ENCODE data around the gene NKX2-4. TPM values are rescaled to one million over a fixed set of nuclear protein-coding genes. Genes with fewer than 3 reads are reported as not detected.

NKX2-4 gene
- total and polyA plus RNA-seq, 9 of the 15 experiments (the other 6 are each of a cell fraction or from before 2014, with no cell fraction given) = not detected

DNA sequence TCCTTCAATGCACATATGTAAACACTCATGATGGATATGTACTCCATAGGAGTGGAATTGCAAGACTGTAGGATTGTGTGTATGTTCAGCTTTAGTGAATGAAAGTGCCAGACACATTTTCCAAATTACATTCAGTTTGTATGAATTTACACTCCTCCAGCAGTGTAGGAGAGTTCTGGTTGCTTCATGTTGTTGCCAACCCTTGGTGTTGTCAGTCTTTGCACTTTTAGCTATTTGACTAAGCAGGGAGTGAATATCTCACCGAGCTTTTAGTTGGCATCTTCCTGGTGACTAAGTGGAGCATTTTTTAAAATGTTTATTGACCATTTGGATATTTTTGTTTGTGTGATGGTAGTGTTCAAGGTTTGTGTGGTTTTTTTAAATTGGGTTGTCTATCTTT lies 23.9 kb downstream of the NKX2-4 start (continued):
- TF ChIP-seq, protein P1, sequence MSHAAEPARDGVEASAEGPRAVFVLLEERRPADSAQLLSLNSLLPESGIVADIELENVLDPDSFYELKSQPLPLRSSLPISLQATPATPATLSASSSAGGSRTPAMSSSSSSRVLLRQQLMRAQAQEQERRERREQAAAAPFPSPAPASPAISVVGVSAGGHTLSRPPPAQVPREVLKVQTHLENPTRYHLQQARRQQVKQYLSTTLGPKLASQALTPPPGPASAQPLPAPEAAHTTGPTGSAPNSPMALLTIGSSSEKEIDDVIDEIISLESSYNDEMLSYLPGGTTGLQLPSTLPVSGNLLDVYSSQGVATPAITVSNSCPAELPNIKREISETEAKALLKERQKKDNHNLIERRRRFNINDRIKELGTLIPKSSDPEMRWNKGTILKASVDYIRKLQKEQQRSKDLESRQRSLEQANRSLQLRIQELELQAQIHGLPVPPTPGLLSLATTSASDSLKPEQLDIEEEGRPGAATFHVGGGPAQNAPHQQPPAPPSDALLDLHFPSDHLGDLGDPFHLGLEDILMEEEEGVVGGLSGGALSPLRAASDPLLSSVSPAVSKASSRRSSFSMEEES (CRISPR knock-in tag; IDR thresholded peaks at IDR 0.05) = no peak
- TF ChIP-seq, protein P2, sequence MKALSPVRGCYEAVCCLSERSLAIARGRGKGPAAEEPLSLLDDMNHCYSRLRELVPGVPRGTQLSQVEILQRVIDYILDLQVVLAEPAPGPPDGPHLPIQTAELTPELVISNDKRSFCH (CRISPR knock-in tag; IDR thresholded peaks at IDR 0.05) = no peak
- TF ChIP-seq, protein P2 (tag; IDR thresholded peaks at IDR 0.05) = no peak
- TF ChIP-seq NEUROD1 (IDR thresholded peaks at IDR 0.05; ENCODE audit: borderline replicate concordance, low read depth, low read length, partially characterized antibody) (no peak), SP1 (CRISPR knock-in tag; IDR thresholded peaks at IDR 0.05) (no peak)

DNA sequence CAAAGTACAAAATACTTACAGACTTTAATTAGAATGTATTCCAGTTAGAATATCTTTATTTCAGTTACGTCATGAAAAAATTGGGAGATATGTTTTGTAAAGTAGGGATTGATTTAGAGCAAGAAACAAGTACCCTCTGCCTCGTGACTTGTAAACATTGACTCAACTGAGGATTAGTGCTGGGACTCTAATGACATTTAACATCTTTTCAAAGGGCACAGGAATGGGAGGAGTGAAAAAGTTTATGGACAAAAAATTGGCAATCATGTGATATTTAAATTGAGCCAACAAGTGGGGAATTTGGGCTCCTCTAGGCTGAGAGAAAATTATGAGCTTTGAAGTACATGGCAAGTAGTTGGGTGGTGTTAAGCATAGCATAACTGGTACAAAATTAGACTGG lies 25.3 kb downstream of the NKX2-4 start:
- ChIA-PET CTCF (ENCODE audit: low intra/inter-chr PET ratio) (no interaction called here), POLR2A (no interaction called here)
- FAIRE-seq = no peak

More for the DNA sequence above, 25.3 kb downstream of the NKX2-4 start:
- TF ChIP-seq SIX5 (IDR thresholded peaks at IDR 0.05; ENCODE audit: borderline replicate concordance in 1 of 2, insufficient read depth in 1 of 2, low read depth in 1 of 2, low read length in 2 of 2) (no peak), CBFA2T2 (conservative IDR thresholded peaks at IDR 0.05) (no peak), DNMT1 (IDR thresholded peaks at IDR 0.05) (no peak), SMARCE1 (IDR thresholded peaks at IDR 0.05) (no peak), YBX1 (IDR thresholded peaks at IDR 0.05) (no peak), SMARCB1 (IDR thresholded peaks at IDR 0.05; ENCODE audit: insufficient read length, low read depth) (no peak), NCOR1 (IDR thresholded peaks at IDR 0.05) (no peak), ZFP36 (IDR thresholded peaks at IDR 0.05; ENCODE audit: low read depth, low read length, partially characterized antibody) (no peak), SMAD4 (CRISPR knock-in tag; conservative IDR thresholded peaks at IDR 0.05) (no peak), EGR1 (conservative IDR thresholded peaks at IDR 0.05) (no peak), SMARCA4 (IDR thresholded peaks at IDR 0.05) (no peak)
- TF ChIP-seq, protein P3, sequence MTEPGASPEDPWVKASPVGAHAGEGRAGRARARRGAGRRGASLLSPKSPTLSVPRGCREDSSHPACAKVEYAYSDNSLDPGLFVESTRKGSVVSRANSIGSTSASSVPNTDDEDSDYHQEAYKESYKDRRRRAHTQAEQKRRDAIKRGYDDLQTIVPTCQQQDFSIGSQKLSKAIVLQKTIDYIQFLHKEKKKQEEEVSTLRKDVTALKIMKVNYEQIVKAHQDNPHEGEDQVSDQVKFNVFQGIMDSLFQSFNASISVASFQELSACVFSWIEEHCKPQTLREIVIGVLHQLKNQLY (CRISPR knock-in tag; conservative IDR thresholded peaks at IDR 0.05) = no peak
- TF ChIP-seq, protein P4, sequence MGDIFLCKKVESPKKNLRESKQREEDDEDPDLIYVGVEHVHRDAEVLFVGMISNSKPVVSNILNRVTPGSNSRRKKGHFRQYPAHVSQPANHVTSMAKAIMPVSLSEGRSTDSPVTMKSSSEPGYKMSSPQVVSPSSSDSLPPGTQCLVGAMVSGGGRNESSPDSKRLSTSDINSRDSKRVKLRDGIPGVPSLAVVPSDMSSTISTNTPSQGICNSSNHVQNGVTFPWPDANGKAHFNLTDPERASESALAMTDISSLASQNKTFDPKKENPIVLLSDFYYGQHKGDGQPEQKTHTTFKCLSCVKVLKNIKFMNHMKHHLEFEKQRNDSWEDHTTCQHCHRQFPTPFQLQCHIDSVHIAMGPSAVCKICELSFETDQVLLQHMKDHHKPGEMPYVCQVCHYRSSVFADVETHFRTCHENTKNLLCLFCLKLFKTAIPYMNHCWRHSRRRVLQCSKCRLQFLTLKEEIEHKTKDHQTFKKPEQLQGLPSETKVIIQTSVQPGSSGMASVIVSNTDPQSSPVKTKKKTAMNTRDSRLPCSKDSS (IDR thresholded peaks at IDR 0.05; ENCODE audit: low read depth, partially characterized antibody) = no peak
- Histone ChIP-seq H3K4me2 (ENCODE audit: insufficient read depth, low read length) (no peak overlapping the region), H3K9ac (ENCODE audit: insufficient read depth in 1 of 2, low read depth in 2 of 2, low read length in 2 of 2) (no peak overlapping the region), H3K36me3 (ENCODE audit: control insufficient read depth, insufficient read depth, low read length) (peaks cover 39% of the 10 kb centered on the region), H3K4me1 (replicated peaks in 1 of 2; ENCODE audit: control insufficient read depth in 2 of 2, insufficient read depth in 2 of 2, low read length in 2 of 2) (no peaks in the 10 kb centered on the region), H3K27ac (ENCODE audit: extremely low read depth, low read depth, low read length) (no peak overlapping the region), H3K27me3 (ENCODE audit: control insufficient read depth in 2 of 2, insufficient read depth in 2 of 2, low read length in 2 of 2) (no peaks in the 10 kb centered on the region), H2AFZ (ENCODE audit: low read depth, low read length) (no peak overlapping the region), H3K9me1 (ENCODE audit: control insufficient read depth, insufficient read depth, low read length) (no peaks in the 10 kb centered on the region), H3K9me3 (replicated peaks; ENCODE audit: control insufficient read depth, insufficient read depth, low read depth, low read length) (no peaks in the 10 kb centered on the region; the same call in 1 of the 2 replicates), H4K20me1 (replicated peaks; ENCODE audit: control insufficient read depth, insufficient read depth, low read length) (no peaks in the 10 kb centered on the region), H3K79me2 (ENCODE audit: control insufficient read depth, insufficient read depth, low read length) (peaks cover 9% of the 10 kb centered on the region; the same call in 2 of the 3 replicates), H3K4me3 (no peak overlapping the region)
- in situ Hi-C loops (cut with MboI) (no loop called here), intact Hi-C loops (cut with micrococcal nuclease) (no loop called here)
- no peak for ATAC-seq
- no TSS peak for BruUV-seq (replicated peaks)
- no peak for DNase-seq (ENCODE audit: extremely low read depth in 1 of 4, low spot score in 3 of 4)
- WGBS (ENCODE audit: insufficient coverage, low coverage, missing lambda C conversion rate) = 84% methylated on average over 2 of the region's 2 CpGs
